Dermis microvascular lymphatic vessel endothelial cell (primary cell): Measurements from ENCODE around the gene SNRNP40. TPM values are rescaled to one million over a fixed set of nuclear protein-coding genes. Genes with fewer than 3 reads are reported as not detected.
A peak's percentile ranks its signal among the peaks of the same experiment; 100 is the strongest.

Source experiments
- DNase-seq, 2 donors: peaks; one replicate each; pipeline versions ENCODE4 v3.0.0 to v3.0.0-alpha.2; 2010; ENCODE audit warnings: low read depth in 2 of 2
- total RNA-seq: library from RNA; depleted of rRNA; stranded (reverse); fragments of >200 nt; gene quantifications from 2 replicates; pipeline ENCODE4 v1.2.1, GENCODE V29; 2014

The SNRNP40 gene
- total RNA-seq, 1 donor from 2014 or later: 148 TPM

DNA sequence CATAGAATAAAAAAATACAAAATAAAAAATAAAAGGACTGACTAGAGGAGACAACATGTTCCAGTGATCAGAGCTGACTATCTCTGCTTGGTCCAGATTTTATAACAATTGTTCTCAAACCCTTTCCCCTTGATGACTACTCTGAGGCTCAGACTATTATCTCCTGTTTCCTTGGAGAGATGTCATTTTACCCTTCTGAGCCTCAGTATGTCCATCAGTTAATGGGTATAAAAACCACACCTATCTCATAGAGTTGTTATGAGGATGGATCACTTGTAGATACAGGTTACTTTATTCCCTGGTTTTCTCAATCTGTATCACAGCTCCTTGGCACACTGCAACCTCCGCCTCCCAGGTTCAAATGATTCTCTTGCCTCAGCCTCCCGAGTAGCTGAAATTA, 63.9 kb downstream of the SNRNP40 start:
- no peak for DNase-seq

- no peak for DNase-seq
These were observed 64.8 kb downstream of the SNRNP40 start for GRCh38 chr1:31231802-31232201.

GRCh38 chr1:31230378-31230777, 66.2 kb downstream of the SNRNP40 start:
- no peak for DNase-seq

GRCh38 chr1:31228986-31229385, 67.6 kb downstream of the SNRNP40 start:
- DNase-seq: no peak

DNA sequence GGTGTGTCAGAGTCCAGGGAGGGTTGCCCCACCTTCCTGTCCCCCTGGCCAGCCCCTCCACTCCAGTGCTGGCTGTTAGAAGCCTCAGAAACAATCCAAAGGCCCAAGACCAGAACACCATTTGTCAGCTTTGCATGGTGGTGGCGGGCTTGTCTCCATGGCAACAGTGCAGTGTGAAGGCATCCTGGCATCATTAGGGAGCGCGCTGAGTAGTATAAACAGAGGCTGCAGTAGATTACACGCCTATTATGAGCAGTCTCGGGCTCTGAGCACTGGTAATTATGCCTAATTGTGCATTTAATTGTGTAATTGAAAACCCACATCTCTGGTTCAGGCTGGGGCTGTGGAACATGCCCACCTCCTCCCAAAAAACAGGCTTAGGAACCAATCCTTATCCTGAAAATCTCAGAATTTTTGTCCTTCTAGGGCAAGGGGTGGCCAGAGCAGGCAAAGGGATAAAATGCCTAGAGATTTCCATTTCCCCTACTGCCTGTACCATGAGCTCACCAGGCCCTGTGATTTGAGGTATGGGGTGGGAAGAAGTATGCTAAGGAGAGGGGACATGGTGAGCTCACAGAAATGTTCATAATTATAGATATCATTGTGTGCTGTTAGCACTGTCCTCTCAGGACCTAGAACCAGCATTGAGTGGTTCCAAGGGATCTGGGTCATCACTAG, 68.6 kb downstream of the SNRNP40 start:
- no peak for DNase-seq

DNA sequence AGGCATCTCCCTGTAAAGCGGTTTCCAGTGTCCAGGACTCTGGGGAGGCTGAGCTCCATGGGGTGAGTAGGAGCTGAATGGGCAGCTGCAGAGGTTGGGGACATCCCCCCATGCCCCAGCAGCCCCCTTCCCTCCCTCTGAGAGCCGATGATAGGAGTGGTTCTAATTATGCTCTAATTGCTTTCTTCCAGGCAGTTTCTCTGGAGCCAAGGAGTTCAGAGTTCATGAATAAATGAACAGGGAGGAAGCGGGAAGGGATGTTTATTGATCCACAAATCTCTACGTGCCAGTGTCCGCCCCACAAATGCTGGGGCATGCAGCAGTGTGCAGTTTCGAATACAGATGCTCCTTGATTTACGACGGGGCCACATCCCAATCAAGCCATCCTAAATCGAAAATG, 72.5 kb downstream of the SNRNP40 start:
- DNase-seq: no peak

GRCh38 chr1:31222176-31222575, 74.4 kb downstream of the SNRNP40 start:
- no peak for DNase-seq

GRCh38 chr1:31221072-31221471, 75.5 kb downstream of the SNRNP40 start:
- no peak for DNase-seq

- DNase-seq: no peak
These were observed 77.1 kb downstream of the SNRNP40 start for GRCh38 chr1:31219489-31219888.

DNA sequence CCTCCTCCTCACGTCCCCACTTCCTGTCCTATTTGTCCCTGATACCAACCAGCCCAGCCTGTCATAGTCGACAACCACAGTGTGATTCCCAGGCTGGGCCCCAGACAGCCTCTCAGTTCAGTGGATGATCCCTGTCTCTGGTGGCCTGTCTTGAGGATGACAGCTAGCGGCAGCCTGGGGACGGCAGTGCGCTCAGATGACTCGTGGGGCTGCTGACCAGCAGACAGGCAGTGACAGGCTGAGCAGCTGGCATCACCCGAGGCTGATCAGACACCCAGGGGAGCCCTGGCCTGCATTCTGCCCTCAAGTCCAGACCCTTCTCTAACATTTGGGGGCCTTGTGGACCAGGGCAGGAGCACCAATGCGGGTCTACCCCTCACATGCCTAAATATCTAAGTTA, 77.9 kb downstream of the SNRNP40 start:
- no peak for DNase-seq

GRCh38 chr1:31216016-31216415, 80.6 kb downstream of the SNRNP40 start:
- DNase-seq: peak; percentile 63 to 89

DNA sequence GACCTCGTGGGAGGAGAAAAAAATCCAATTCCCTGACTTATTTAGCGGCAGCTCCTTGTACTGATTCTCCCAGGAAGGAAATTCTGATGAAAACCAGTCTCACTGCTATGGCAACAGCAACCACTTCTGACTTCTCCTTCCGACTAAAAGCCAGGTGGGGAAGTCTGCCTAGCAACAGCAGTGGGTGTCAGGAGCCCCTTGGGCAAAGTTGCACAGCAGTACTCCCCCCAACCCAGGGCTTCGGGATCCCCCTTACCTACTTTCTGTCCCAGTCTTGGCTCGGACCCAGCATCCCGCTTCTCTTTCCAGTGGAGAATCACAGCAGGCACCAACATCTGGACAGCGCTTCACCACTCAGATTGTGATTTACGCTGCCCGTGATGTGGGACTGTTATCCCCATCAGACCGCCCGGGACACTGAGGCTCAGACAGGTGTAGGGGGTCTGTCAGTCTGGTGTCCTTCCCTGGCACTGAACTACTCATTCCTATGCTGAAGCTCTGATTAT, 81.5 kb downstream of the SNRNP40 start:
- no peak for DNase-seq

GRCh38 chr1:31214316-31215064, 82.1 kb downstream of the SNRNP40 start:
- no peak for DNase-seq

Other genes with a start within 250 kb of the SNRNP40 start
- gene PUM1, start 231.1 kb downstream of the SNRNP40 start, total RNA-seq: 58.5 and 79.9 TPM in 2 replicates
- gene NKAIN1, start 56.9 kb downstream of the SNRNP40 start, total RNA-seq: under 0.01 TPM in 1 of 2 replicates, not detected in the other
- gene ZCCHC17, start 244 bp upstream of the SNRNP40 start, total RNA-seq: 20.2 and 24.4 TPM in 2 replicates
- 0.13 and 1.3 TPM in 2 replicates for gene FABP3, start 76.3 kb upstream of the SNRNP40 start, total RNA-seq
- gene SERINC2, start 116.4 kb upstream of the SNRNP40 start, total RNA-seq: 5.9 and 15.0 TPM in 2 replicates